ENCODE measurements around the gene GNB1L.

GNB1L gene

DNA sequence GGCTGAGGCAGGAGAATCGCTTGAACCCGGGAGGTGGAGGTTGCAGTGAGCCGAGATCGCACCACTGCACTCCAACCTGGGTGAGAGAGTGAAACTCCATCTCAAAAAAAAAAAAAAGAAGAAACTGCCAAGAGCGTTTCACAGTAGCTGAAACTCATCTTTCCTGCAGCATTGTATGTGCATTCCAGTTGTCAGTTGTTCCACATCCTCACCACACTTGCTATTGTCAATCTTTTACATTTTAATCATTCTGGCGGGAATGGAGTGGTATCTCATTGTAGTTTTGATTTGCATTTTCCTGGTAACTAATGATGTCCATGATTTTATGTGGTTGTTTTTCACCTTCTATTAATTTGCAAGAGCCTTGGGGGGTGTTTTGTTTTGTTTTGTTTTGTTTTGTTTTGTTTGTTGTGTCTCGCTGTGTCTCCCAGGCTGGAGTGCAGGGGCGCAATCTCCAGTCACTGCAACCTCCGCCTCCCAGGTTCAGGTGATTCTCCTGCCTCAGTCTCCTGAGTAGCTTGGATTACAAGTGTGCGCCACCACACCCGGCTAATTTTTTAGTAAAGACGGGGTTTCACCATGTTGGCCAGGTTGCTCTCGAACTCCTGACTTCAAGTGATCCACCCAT lies 8.1 kb upstream of the GNB1L start:
- Histone ChIP-seq H3K18ac (ENCODE audit: low read length) (no peak overlapping the region), H4K8ac (ENCODE audit: low read depth, low read length) (no peak overlapping the region), H4K91ac (ENCODE audit: low read depth, low read length) (no peak overlapping the region), H3K9ac (ENCODE audit: low read length) (no peak overlapping the region), H3K36me3 (ENCODE audit: control insufficient read depth in 1 of 2, insufficient read depth in 2 of 2, low read length in 2 of 2) (no peaks in the 10 kb centered on the region), H2BK5ac (ENCODE audit: low read depth, low read length, poor library complexity) (no peak overlapping the region), H3K27ac (ENCODE audit: low read depth, low read length) (no peak overlapping the region), H2AFZ (ENCODE audit: insufficient read depth, low read length, poor library complexity) (no peak overlapping the region), H3K79me1 (ENCODE audit: low read length) (no peaks in the 10 kb centered on the region), H3K9me3 (ENCODE audit: insufficient read depth, low read depth, low read length) (no peaks in the 10 kb centered on the region), H3K4me3 (ENCODE audit: low read depth, low read length) (no peak overlapping the region), H3K4me2 (ENCODE audit: low read length) (no peak overlapping the region), H3K4ac (ENCODE audit: low read depth, low read length) (no peak overlapping the region), H3K23ac (ENCODE audit: low read length) (no peak overlapping the region), H2AK5ac (ENCODE audit: low read length) (no peak overlapping the region), H3K4me1 (ENCODE audit: control insufficient read depth in 1 of 2, insufficient read depth in 2 of 2, low read length in 2 of 2) (no peaks in the 10 kb centered on the region), H3K27me3 (ENCODE audit: insufficient read depth, low read length) (no peaks in the 10 kb centered on the region), H4K12ac (ENCODE audit: low read depth, low read length) (no peak overlapping the region), H3K79me2 (ENCODE audit: control insufficient read depth, insufficient read depth, low read length, poor library complexity) (no peaks in the 10 kb centered on the region), H2BK12ac (ENCODE audit: low read length) (no peak overlapping the region), H3K14ac (ENCODE audit: low read length) (no peak overlapping the region), H2BK120ac (ENCODE audit: insufficient read depth, low read length, poor library complexity) (no peak overlapping the region)
- no CpG with 5 or more reads among the region's 13 CpGs for WGBS (ENCODE audit: extremely low coverage, insufficient coverage, insufficient read length)
- DNase-seq, result no peak

DNA sequence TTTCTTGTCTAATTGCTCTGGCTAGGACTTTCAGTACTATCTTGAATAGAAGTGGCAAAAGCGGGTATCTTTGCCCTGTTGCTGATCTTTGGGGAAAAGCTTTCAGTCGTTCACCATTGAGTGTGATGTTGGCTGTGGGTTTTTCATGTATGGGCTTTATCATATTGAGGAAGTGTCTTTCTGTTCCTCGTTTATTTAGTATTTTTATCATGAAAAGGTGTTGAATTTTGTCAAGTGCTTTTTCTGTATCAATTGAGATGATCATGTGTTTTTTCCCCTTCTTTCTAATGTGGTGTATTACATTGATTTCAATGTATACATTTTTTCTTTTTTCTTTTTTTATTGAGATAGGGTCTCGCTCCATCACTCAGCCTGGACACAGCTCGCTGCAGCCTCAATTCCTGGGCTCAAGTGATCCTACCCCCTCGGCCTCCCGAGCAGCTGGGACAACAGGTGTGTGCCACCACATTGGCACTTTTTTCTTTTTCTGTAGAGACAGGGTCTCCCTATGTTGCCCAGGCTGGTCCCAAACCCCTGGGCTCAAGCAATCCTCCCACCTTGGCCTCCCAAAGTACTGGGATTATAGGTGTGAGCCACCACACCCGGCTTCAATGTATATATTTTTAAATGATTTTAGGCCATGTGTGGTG lies 5.3 kb upstream of the GNB1L start:
- H3K4me2 ChIP-seq (ENCODE audit: low read length), result no peak overlapping the region
- no peak overlapping the region for H2BK120ac ChIP-seq (ENCODE audit: insufficient read depth, low read length, poor library complexity)
- H3K9ac ChIP-seq (ENCODE audit: low read length), result no peak overlapping the region
- no peak overlapping the region for H3K23ac ChIP-seq (ENCODE audit: low read length)
- DNase-seq, result no peak
- H3K14ac ChIP-seq (ENCODE audit: low read length), result no peak overlapping the region
- no peaks in the 10 kb centered on the region for H3K27me3 ChIP-seq (ENCODE audit: insufficient read depth, low read length)
- H2AFZ ChIP-seq (ENCODE audit: insufficient read depth, low read length, poor library complexity), result no peak overlapping the region
- H3K9me3 ChIP-seq (ENCODE audit: insufficient read depth, low read depth, low read length), result no peaks in the 10 kb centered on the region
- H3K27ac ChIP-seq (ENCODE audit: low read depth, low read length), result no peak overlapping the region
- H3K4me3 ChIP-seq (ENCODE audit: low read depth, low read length), result no peak overlapping the region
- H2AK5ac ChIP-seq (ENCODE audit: low read length), result no peak overlapping the region
- no peak overlapping the region for H4K12ac ChIP-seq (ENCODE audit: low read depth, low read length)
- no peak overlapping the region for H2BK5ac ChIP-seq (ENCODE audit: low read depth, low read length, poor library complexity)
- H3K79me2 ChIP-seq (ENCODE audit: control insufficient read depth, insufficient read depth, low read length, poor library complexity), result peaks cover 7% of the 10 kb centered on the region
- peaks cover 4 to 7% of the 10 kb centered on the region in 2 experiments for H3K4me1 ChIP-seq (ENCODE audit: control insufficient read depth in 1 of 2, insufficient read depth in 2 of 2, low read length in 2 of 2)
- no peak overlapping the region for H4K8ac ChIP-seq (ENCODE audit: low read depth, low read length)
- no CpG with 5 or more reads among the region's 8 CpGs for WGBS (ENCODE audit: extremely low coverage, insufficient coverage, insufficient read length)
- no peak overlapping the region for H2BK12ac ChIP-seq (ENCODE audit: low read length)
- H3K18ac ChIP-seq (ENCODE audit: low read length), result no peak overlapping the region
- no peak overlapping the region for H3K4ac ChIP-seq (ENCODE audit: low read depth, low read length)
- peaks cover 8% of the 10 kb centered on the region for H3K79me1 ChIP-seq (ENCODE audit: low read length)
- no peak overlapping the region for H4K91ac ChIP-seq (ENCODE audit: low read depth, low read length)
- H3K36me3 ChIP-seq (ENCODE audit: control insufficient read depth in 1 of 2, insufficient read depth in 2 of 2, low read length in 2 of 2), result no peaks in the 10 kb centered on the region

GRCh38 chr22:19857382-19857781 lies 2.7 kb upstream of the GNB1L start:
- Histone ChIP-seq H3K14ac (ENCODE audit: low read length) (no peak overlapping the region), H3K4ac (ENCODE audit: low read depth, low read length) (no peak overlapping the region), H2AK5ac (ENCODE audit: low read length) (no peak overlapping the region), H3K4me2 (ENCODE audit: low read length) (no peak overlapping the region), H3K18ac (ENCODE audit: low read length) (no peak overlapping the region), H2AFZ (ENCODE audit: insufficient read depth, low read length, poor library complexity) (no peak overlapping the region), H3K79me2 (ENCODE audit: control insufficient read depth, insufficient read depth, low read length, poor library complexity) (peaks cover 28% of the 10 kb centered on the region), H2BK5ac (ENCODE audit: low read depth, low read length, poor library complexity) (no peak overlapping the region), H4K91ac (ENCODE audit: low read depth, low read length) (no peak overlapping the region), H3K9ac (ENCODE audit: low read length) (no peak overlapping the region), H2BK120ac (ENCODE audit: insufficient read depth, low read length, poor library complexity) (no peak overlapping the region), H3K36me3 (ENCODE audit: control insufficient read depth in 1 of 2, insufficient read depth in 2 of 2, low read length in 2 of 2) (peaks cover 5 to 6% of the 10 kb centered on the region in 2 experiments), H3K27ac (ENCODE audit: low read depth, low read length) (no peak overlapping the region), H3K23ac (ENCODE audit: low read length) (no peak overlapping the region), H3K4me1 (ENCODE audit: control insufficient read depth in 1 of 2, insufficient read depth in 2 of 2, low read length in 2 of 2) (peaks cover 16 to 22% of the 10 kb centered on the region in 2 experiments), H3K4me3 (ENCODE audit: low read depth, low read length) (no peak overlapping the region), H4K12ac (ENCODE audit: low read depth, low read length) (no peak overlapping the region), H3K79me1 (ENCODE audit: low read length) (peaks cover 22% of the 10 kb centered on the region), H2BK12ac (ENCODE audit: low read length) (no peak overlapping the region), H4K8ac (ENCODE audit: low read depth, low read length) (no peak overlapping the region), H3K9me3 (ENCODE audit: insufficient read depth, low read depth, low read length) (no peaks in the 10 kb centered on the region), H3K27me3 (ENCODE audit: insufficient read depth, low read length) (no peaks in the 10 kb centered on the region)
- no CpG with 5 or more reads among the region's 3 CpGs for WGBS (ENCODE audit: extremely low coverage, insufficient coverage, insufficient read length)
- no peak for DNase-seq

DNA sequence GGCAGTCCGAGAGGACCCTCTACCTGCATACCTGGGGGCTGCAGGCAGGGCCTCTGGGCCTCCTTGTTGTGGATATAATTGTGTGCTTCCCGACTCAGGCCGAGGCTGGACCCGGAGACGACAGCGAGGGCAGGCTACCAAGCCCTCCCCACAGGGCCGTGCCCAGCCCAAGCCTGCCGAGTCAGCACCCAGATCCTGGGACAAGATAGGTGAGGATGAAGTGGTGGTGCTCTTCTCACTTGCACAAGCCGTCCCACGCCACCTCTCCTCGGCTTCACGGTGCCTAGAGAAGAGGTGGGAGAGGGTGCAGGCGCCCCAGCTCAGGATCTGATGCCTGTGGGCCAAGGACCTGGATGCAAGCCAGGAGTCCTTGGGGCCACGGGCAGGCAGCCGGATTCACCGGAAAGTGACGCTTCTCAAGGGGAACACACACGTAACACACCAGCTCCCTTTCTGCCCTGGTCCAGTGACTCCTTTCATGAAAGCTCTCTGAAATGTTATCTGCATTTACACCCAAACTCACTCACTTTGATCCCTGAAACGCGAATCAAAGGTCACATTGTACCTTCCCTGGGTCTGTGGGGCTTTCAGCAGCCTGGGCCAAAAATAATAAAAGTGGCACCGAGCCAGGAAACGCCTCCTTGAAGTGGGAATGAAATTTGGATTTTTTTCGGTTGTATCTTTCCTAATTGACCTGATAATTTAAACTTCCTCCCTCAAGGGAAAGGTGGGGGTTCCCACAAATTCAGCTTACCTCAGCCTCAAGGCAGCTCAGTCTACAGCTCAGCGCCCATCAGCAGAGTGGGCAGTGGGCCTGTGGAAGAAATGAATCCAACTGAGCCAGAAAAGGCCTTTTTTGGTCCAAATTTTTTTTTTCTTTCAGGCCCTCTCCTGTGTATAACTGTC lies 1.1 kb upstream of the GNB1L start:
- Histone ChIP-seq H2BK120ac (ENCODE audit: insufficient read depth, low read length, poor library complexity) (peak overlapping the region; percentile 62), H3K4ac (ENCODE audit: low read depth, low read length) (peak overlapping the region; percentile 65), H3K79me2 (ENCODE audit: control insufficient read depth, insufficient read depth, low read length, poor library complexity) (peaks cover 32% of the 10 kb centered on the region), H3K18ac (ENCODE audit: low read length) (peak overlapping the region; percentile 94), H3K27me3 (ENCODE audit: insufficient read depth, low read length) (no peaks in the 10 kb centered on the region), H2AFZ (ENCODE audit: insufficient read depth, low read length, poor library complexity) (peak overlapping the region; percentile 63), H3K4me3 (ENCODE audit: low read depth, low read length) (peak overlapping the region; percentile 87), H3K79me1 (ENCODE audit: low read length) (peaks cover 24% of the 10 kb centered on the region), H3K4me1 (ENCODE audit: control insufficient read depth in 1 of 2, insufficient read depth in 2 of 2, low read length in 2 of 2) (peaks cover 25 to 35% of the 10 kb centered on the region in 2 experiments), H2BK5ac (ENCODE audit: low read depth, low read length, poor library complexity) (peak overlapping the region; percentile 75), H4K8ac (ENCODE audit: low read depth, low read length) (peak overlapping the region; percentile 89), H4K12ac (ENCODE audit: low read depth, low read length) (peak overlapping the region; percentile 94), H2BK12ac (ENCODE audit: low read length) (no peak overlapping the region), H3K9ac (ENCODE audit: low read length) (peak overlapping the region; percentile 85), H3K14ac (ENCODE audit: low read length) (peak overlapping the region; percentile 85), H3K27ac (ENCODE audit: low read depth, low read length) (peak overlapping the region; percentile 41), H3K4me2 (ENCODE audit: low read length) (peak overlapping the region; percentile 87), H3K23ac (ENCODE audit: low read length) (no peak overlapping the region), H4K91ac (ENCODE audit: low read depth, low read length) (peak overlapping the region; percentile 86), H3K36me3 (ENCODE audit: control insufficient read depth in 1 of 2, insufficient read depth in 2 of 2, low read length in 2 of 2) (peaks cover 20 to 23% of the 10 kb centered on the region in 2 experiments), H2AK5ac (ENCODE audit: low read length) (peak overlapping the region; percentile 21), H3K9me3 (ENCODE audit: insufficient read depth, low read depth, low read length) (no peaks in the 10 kb centered on the region)
- no CpG with 5 or more reads among the region's 24 CpGs for WGBS (ENCODE audit: extremely low coverage, insufficient coverage, insufficient read length)
- peak in 1 of 2 donors; percentile 41 for DNase-seq

Data from trophoblast cell (in vitro differentiated cells and primary cell).